ENCODE results near the gene ZFAND2A.

GRCh38 chr7:1106793-1107421 lies 53.1 kb downstream of the ZFAND2A start:
- no peak for TF ChIP-seq CTCF (IDR thresholded peaks at IDR 0.05)
- TF ChIP-seq POLR2A (IDR thresholded peaks at IDR 0.05): no peak

All from esophagus squamous epithelium (tissue), 4 donors.